ENCODE measurements around the gene ORAI2.

- TF ChIP-seq EP300 (IDR thresholded peaks at IDR 0.05) (no peak), POLR2A (IDR thresholded peaks at IDR 0.05; ENCODE audit: low read depth) (no peak)
These were observed 30.6 kb downstream of the ORAI2 start for GRCh38 chr7:102463841-102464576.
